Right cardiac atrium (tissue), 5 donors: ENCODE measurements around the gene CDC14A. TPM values are rescaled to one million over a fixed set of nuclear protein-coding genes. Genes with fewer than 3 reads are reported as not detected.

ENCODE experiments used
- ATAC-seq, 2 donors: fragments of 200-7000 bp; cut with Tn5 transposase; one replicate each; pipeline versions ENCODE4 v1.8.0 to v1.9.1; 2020; ENCODE audit warnings: moderate library complexity in 2 of 2, mild to moderate bottlenecking in 1 of 2
- DNase-seq, 3 donors: peaks; one replicate each; pipeline ENCODE4 v3.0.0-alpha.2; 2020
- H3K27ac ChIP-seq: one replicate; pipeline ENCODE4 v1.5.1; 2013; ENCODE audit warnings: mild to moderate bottlenecking, low read length, control low read depth, moderate library complexity
- H3K27me3 ChIP-seq: one replicate; pipeline ENCODE4 v1.6.1; 2013; ENCODE audit not compliant: control insufficient read depth, insufficient read depth
- H3K4me1 ChIP-seq: one replicate; pipeline ENCODE4 v1.6.1; 2013; ENCODE audit warnings: low read length; ENCODE audit not compliant: control insufficient read depth, insufficient read depth
- H3K4me3 ChIP-seq: one replicate; pipeline ENCODE4 v1.5.1; 2013; ENCODE audit warnings: low read length, control low read depth
- H3K9me3 ChIP-seq: one replicate; pipeline ENCODE4 v1.6.1; 2013; ENCODE audit warnings: low read length; ENCODE audit not compliant: control insufficient read depth
- WGBS: extraction: QIAGEN DNeasy Blood & Tissue Kit; methylation state at CpG from one replicate; pipeline ENCODE4 v1.1.7; 2013; 5-methylcytosine and 5-hydroxymethylcytosine counted together
- intact Hi-C, 4 donors: fragments of 100-400 bp; cut with DNase I; formaldehyde crosslinking; loops; one replicate each; pipeline versions ENCODE4 v1.11.0 to v1.14.0; 2022 to 2023
- polyA plus RNA-seq: library from polyadenylated mRNA; stranded (reverse); fragments of 200-250 nt; gene quantifications from one replicate; pipeline ENCODE4 v1.2.3, GENCODE V29; 2013
- total RNA-seq, 4 donors: library from RNA; stranded (reverse); fragmentation: NEBNext Ultra II Directional; extraction: Animal tissue kit (Norgen Biotek cat#: 25700); gene quantifications; one replicate each; pipeline ENCODE4 v1.2.1, GENCODE V29; 2021
- donor health status: healthy with polysubstance abuse.
- donor health status: DM: no; HTN: yes; CAD: no.
- donor health status: DM: no; HTN: no; CAD: no.
- donor health status: DM: no; HTN: yes; CAD: no; lungs with severe emphysema.
- donor health status: DM: yes; HTN: yes; CAD: no.

The CDC14A gene
- total and polyA plus RNA-seq, 5 donors, result 1.9 to 5.2 (median 4.8) TPM

- Histone ChIP-seq H3K27me3 (no peaks in the 10 kb centered on the region), H3K4me1 (peaks cover 8% of the 10 kb centered on the region), H3K9me3 (no peaks in the 10 kb centered on the region), H3K4me3 (no peak overlapping the region), H3K27ac (no peak overlapping the region)
- intact Hi-C loops, result loop anchor here in 1 of 4 donors (10.0 kb wide), 1 partner anchor 330 kb away; no protein-coding TSS in a partner anchor
- DNase-seq (no peak), ATAC-seq (no peak)
- 62% methylated on average over 2 of the region's 2 CpGs for WGBS
Observed at GRCh38 chr1:100535264-100535663, 183.0 kb downstream of the CDC14A start.

GRCh38 chr1:100536031-100536430, 183.7 kb downstream of the CDC14A start:
- no peak overlapping the region for H3K27ac ChIP-seq
- H3K4me1 ChIP-seq, result peaks cover 8% of the 10 kb centered on the region
- H3K9me3 ChIP-seq, result no peaks in the 10 kb centered on the region
- 86% methylated on average over 3 of the region's 3 CpGs for WGBS
- no peaks in the 10 kb centered on the region for H3K27me3 ChIP-seq
- intact Hi-C loops, result loop anchor here in 1 of 4 donors (10.0 kb wide), 1 partner anchor 329 kb away; no protein-coding TSS in a partner anchor
- no peak overlapping the region for H3K4me3 ChIP-seq
- no peak for ATAC-seq
- DNase-seq, result no peak

GRCh38 chr1:100538913-100539835, 186.9 kb downstream of the CDC14A start:
- H3K9me3 ChIP-seq, result no peaks in the 10 kb centered on the region
- no peaks in the 10 kb centered on the region for H3K27me3 ChIP-seq
- ATAC-seq (peak; percentile 65 to 80), DNase-seq (peak; percentile 25 to 64 (median 64))
- intact Hi-C loops, result loop anchor here in 1 of 4 donors (10.0 kb wide), 1 partner anchor 326 kb away; no protein-coding TSS in a partner anchor
- under 1% methylated on average over 105 of the region's 105 CpGs for WGBS
- H3K4me3 ChIP-seq, result peak overlapping the region; percentile 55
- no peak overlapping the region for H3K27ac ChIP-seq
- H3K4me1 ChIP-seq, result peaks cover 8% of the 10 kb centered on the region

GRCh38 chr1:100539836-100540536, 187.7 kb downstream of the CDC14A start:
- ATAC-seq (peak; percentile 69 to 75), DNase-seq (peak; percentile 43 to 80 (median 76))
- H3K9me3 ChIP-seq, result no peaks in the 10 kb centered on the region
- intact Hi-C loops, result loop anchor here in 1 of 4 donors (10.0 kb wide), 1 partner anchor 325 kb away; no protein-coding TSS in a partner anchor
- no peaks in the 10 kb centered on the region for H3K27me3 ChIP-seq
- WGBS, result 13% methylated on average over 57 of the region's 57 CpGs
- peaks cover 8% of the 10 kb centered on the region for H3K4me1 ChIP-seq
- H3K4me3 ChIP-seq, result peak overlapping the region; percentile 55
- H3K27ac ChIP-seq, result no peak overlapping the region

- WGBS, result 88% methylated on average over 2 of the region's 2 CpGs
- H3K9me3 ChIP-seq, result no peaks in the 10 kb centered on the region
- H3K4me3 ChIP-seq, result no peak overlapping the region
- intact Hi-C loops, result no loop called here
- DNase-seq (no peak), ATAC-seq (no peak)
- no peak overlapping the region for H3K27ac ChIP-seq
- peaks cover 8% of the 10 kb centered on the region for H3K4me1 ChIP-seq
- no peaks in the 10 kb centered on the region for H3K27me3 ChIP-seq
Observed at GRCh38 chr1:100542285-100542684, 190.0 kb downstream of the CDC14A start.

- no peak for ATAC-seq
- no peaks in the 10 kb centered on the region for H3K9me3 ChIP-seq
- no peak for DNase-seq
- no peaks in the 10 kb centered on the region for H3K27me3 ChIP-seq
- H3K27ac ChIP-seq, result no peak overlapping the region
- whole genome bisulfite sequencing, result 83% methylated on average over 2 of the region's 2 CpGs
- intact Hi-C loops, result no loop called here
- H3K4me1 ChIP-seq, result peaks cover 4% of the 10 kb centered on the region
- no peak overlapping the region for H3K4me3 ChIP-seq
Observed at GRCh38 chr1:100543640-100544039, 191.3 kb downstream of the CDC14A start.

GRCh38 chr1:100544791-100545190, 192.5 kb downstream of the CDC14A start:
- intact Hi-C loops, result no loop called here
- DNase-seq (no peak), ATAC-seq (no peak)
- WGBS, result 96% methylated on average over 4 of the region's 4 CpGs
- no peak overlapping the region for H3K27ac ChIP-seq
- H3K4me1 ChIP-seq, result peaks cover 3% of the 10 kb centered on the region
- H3K9me3 ChIP-seq, result no peaks in the 10 kb centered on the region
- H3K27me3 ChIP-seq, result no peaks in the 10 kb centered on the region
- no peak overlapping the region for H3K4me3 ChIP-seq

GRCh38 chr1:100545855-100546254, 193.5 kb downstream of the CDC14A start:
- Histone ChIP-seq H3K4me3 (no peak overlapping the region), H3K27me3 (no peaks in the 10 kb centered on the region), H3K27ac (no peak overlapping the region), H3K9me3 (no peaks in the 10 kb centered on the region), H3K4me1 (no peaks in the 10 kb centered on the region)
- no peak for DNase-seq
- no peak for ATAC-seq
- WGBS, result 94% methylated on average over 1 of the region's 1 CpG
- intact Hi-C loops, result no loop called here

GRCh38 chr1:100552031-100552430, 199.7 kb downstream of the CDC14A start:
- H3K27ac ChIP-seq, result no peak overlapping the region
- H3K27me3 ChIP-seq, result no peaks in the 10 kb centered on the region
- H3K9me3 ChIP-seq, result peaks cover 4% of the 10 kb centered on the region
- no peak overlapping the region for H3K4me3 ChIP-seq
- no peaks in the 10 kb centered on the region for H3K4me1 ChIP-seq
- DNase-seq (no peak), ATAC-seq (no peak)
- intact Hi-C loops, result no loop called here
- WGBS, result 78% methylated on average over 2 of the region's 2 CpGs

- 47% methylated on average over 2 of the region's 2 CpGs for WGBS
- intact Hi-C loops, result no loop called here
Observed at GRCh38 chr1:100552922-100553321, 200.6 kb downstream of the CDC14A start.

GRCh38 chr1:100556181-100556580, 203.9 kb downstream of the CDC14A start:
- intact Hi-C loops, result no loop called here

More at GRCh38 chr1:100552922-100553321, 200.6 kb downstream of the CDC14A start:
- DNase-seq (no peak), ATAC-seq (no peak)
- Histone ChIP-seq H3K27me3 (no peaks in the 10 kb centered on the region), H3K27ac (no peak overlapping the region), H3K4me3 (no peak overlapping the region), H3K9me3 (peaks cover 4% of the 10 kb centered on the region), H3K4me1 (no peaks in the 10 kb centered on the region)

More at GRCh38 chr1:100556181-100556580, 203.9 kb downstream of the CDC14A start:
- Histone ChIP-seq H3K27me3 (no peaks in the 10 kb centered on the region), H3K4me1 (no peaks in the 10 kb centered on the region), H3K9me3 (peaks cover 4% of the 10 kb centered on the region), H3K27ac (no peak overlapping the region), H3K4me3 (no peak overlapping the region)
- ATAC-seq (no peak), DNase-seq (no peak)
- WGBS, result 62% methylated on average over 1 of the region's 1 CpG
